Spleen (tissue), 11 donors: ENCODE results near the gene ATP6V0E1. TPM values are rescaled to one million over a fixed set of nuclear protein-coding genes. Genes with fewer than 3 reads are reported as not detected.

Experiments
- DNase-seq: peaks from one replicate; pipeline ENCODE4 v3.0.0-alpha.2; 2020
- H3K27ac ChIP-seq, 8 donors: fragments of 200-600 bp; sonication (generic) in 7 of 8; 1 replicate in 4 of 8; 2 replicates in 4 of 8; pipeline versions ENCODE4 v1.5.0 to v1.8.0; 2016 to 2021; ENCODE audit warnings: inconsistent platforms in 4 of 8, mild to moderate bottlenecking in 4 of 8, moderate library complexity in 1 of 8
- H3K27me3 ChIP-seq, 7 donors: fragments of 200-600 bp; sonication (generic) in 6 of 7; replicated peaks in 1 of 7; 1 replicate in 4 of 7; 2 replicates in 3 of 7; pipeline versions ENCODE4 v1.5.0 to v1.8.0; 2016 to 2021; ENCODE audit warnings: inconsistent platforms in 3 of 7, mild to moderate bottlenecking in 1 of 7
- H3K36me3 ChIP-seq, 6 donors: fragments of 200-600 bp; sonication (generic) in 5 of 6; 1 replicate in 4 of 6; 2 replicates in 2 of 6; pipeline versions ENCODE4 v1.5.0 to v1.8.0; 2016 to 2021; ENCODE audit warnings: inconsistent platforms in 2 of 6
- H3K4me1 ChIP-seq, 6 donors: fragments of 200-600 bp; sonication (generic) in 5 of 6; 1 replicate in 3 of 6; 2 replicates in 3 of 6; pipeline versions ENCODE4 v1.5.0 to v1.8.0; 2016 to 2021; ENCODE audit warnings: inconsistent platforms in 3 of 6
- H3K4me3 ChIP-seq, 8 donors: fragments of 200-600 bp; sonication (generic) in 7 of 8; 1 replicate in 4 of 8; 2 replicates in 4 of 8; pipeline versions ENCODE4 v1.5.0 to v1.8.0; 2016 to 2021; ENCODE audit warnings: inconsistent platforms in 4 of 8, mild to moderate bottlenecking in 4 of 8, moderate library complexity in 2 of 8
- H3K9me3 ChIP-seq, 8 donors: fragments of 200-600 bp; sonication (generic) in 7 of 8; 1 replicate in 4 of 8; 2 replicates in 4 of 8; pipeline versions ENCODE4 v1.5.0 to v1.8.0; 2016 to 2021; ENCODE audit warnings: inconsistent platforms in 4 of 8
- POLR2A ChIP-seq, 3 donors: fragments of 450-650 bp; IDR thresholded peaks; one replicate each; pipeline ENCODE4 v1.5.1; 2017; ENCODE audit warnings: antibody characterized with exemption in 3 of 3, mild to moderate bottlenecking in 1 of 3
- POLR2AphosphoS5 ChIP-seq, 3 donors: sonication (generic); formaldehyde crosslinking; IDR thresholded peaks; one replicate each; pipeline ENCODE4 v1.5.1; 2017; ENCODE audit warnings: antibody characterized with exemption in 3 of 3
- WGBS, 5 donors: extraction: QIAGEN DNeasy Blood & Tissue Kit in 3 of 5; methylation state at CpG; one replicate each; pipeline versions ENCODE4 v1.1.5 to v1.1.7; 2013 to 2018; 5-methylcytosine and 5-hydroxymethylcytosine counted together
- intact Hi-C: fragments of 100-400 bp; cut with DNase I; formaldehyde crosslinking; loops from one replicate; pipeline ENCODE4 v1.15.0; 2023; ENCODE audit warnings: low total_unique reads
- polyA plus RNA-seq, 3 donors: library from polyadenylated mRNA; stranded (reverse); fragments of 200-250 nt; gene quantifications; one replicate each; pipeline ENCODE4 v1.2.1, GENCODE V29; 2013
- total RNA-seq, 7 donors: library from RNA; depleted of rRNA in 3 of 7; stranded (reverse); fragments of >200 nt in 3 of 7; fragmentation: NEBNext Ultra II Directional in 4 of 7; extraction: Animal tissue kit (Norgen Biotek cat#: 25700) in 4 of 7; gene quantifications; one replicate each; pipeline versions ENCODE4 v1.1.0 to v1.2.1, GENCODE V29; 2016 to 2021
- TF ChIP-seq, protein P1 (sequence below), 11 experiments: fragments of 200-600 bp in 7 of 11; fragments of 450-650 bp in 4 of 11; sonication (generic) in 4 of 11; IDR thresholded peaks in 8 of 11; conservative IDR thresholded peaks in 3 of 11; 1 replicate in 7 of 11; 2 replicates in 4 of 11; pipeline versions ENCODE4 v1.4.0 to v1.8.0; 2016 to 2021; ENCODE audit warnings: antibody characterized with exemption in 11 of 11, inconsistent platforms in 4 of 11, mild to moderate bottlenecking in 1 of 11
- donor health status: healthy with polysubstance abuse.
- donor health status: DM: no; HTN: no; CAD: no; lungs with moderate emphysema.
- donor health status: DM: no; HTN: no; CAD: no.
- donor health status: Bipolar disorder and iron deficiency.
- donor health status: healthy.
- donor health status: DM: no; HTN: no; CAD: no.
- donor health status: DM: yes; HTN: yes; CAD: no.

ATP6V0E1 gene
- total and polyA plus RNA-seq, 10 donors, result 185 to 314 (median 212) TPM

DNA sequence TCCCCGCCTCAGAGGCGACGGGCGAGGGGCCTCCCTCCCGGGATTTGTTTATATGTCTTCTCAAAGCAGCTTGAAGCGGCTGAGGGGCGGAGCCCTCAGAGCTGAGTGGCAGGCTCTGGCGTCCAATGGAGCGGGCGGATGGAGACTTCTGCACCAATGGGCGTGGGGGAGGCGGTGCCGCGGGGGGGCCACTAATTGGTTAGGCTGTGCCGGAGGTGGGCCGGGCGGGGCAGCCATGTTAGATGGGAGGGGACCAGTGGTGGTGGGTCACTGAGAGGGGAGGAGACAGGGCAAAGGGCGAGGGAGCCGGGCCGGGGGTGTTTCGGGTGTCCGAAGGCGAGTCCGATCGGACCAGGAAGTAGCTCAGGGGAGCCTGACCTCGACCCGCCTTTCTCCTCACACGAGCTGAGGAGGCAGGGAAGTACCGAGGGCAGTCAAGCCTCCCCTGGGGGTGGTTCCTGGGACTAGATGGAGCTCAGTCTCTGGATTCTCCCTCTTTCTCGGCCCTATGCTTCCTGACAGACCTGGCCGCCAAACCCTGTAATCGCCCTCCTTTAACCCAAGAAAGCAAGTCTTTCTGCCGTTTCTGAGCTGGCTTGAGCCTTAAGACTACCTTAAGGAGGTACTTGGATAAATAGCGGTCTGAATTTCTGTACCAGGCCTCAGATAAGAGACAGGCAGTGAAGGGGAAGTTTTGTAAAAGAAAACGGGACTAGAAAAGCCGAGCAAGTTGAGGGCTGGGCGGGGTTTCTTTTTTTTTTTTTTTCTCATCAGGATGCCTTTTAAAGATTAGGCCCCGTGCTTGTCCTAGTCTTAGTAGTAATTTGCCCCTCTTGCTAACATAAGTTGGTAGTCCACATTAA lies 73.7 kb downstream of the ATP6V0E1 start:
- H3K4me1 ChIP-seq, result peaks cover 18 to 68% (median 55%) of the 10 kb centered on the region in 6 donors
- peaks cover 0 to 22% (median 2%) of the 10 kb centered on the region in 6 donors for H3K36me3 ChIP-seq
- DNase-seq, result peak; percentile 98
- TF ChIP-seq POLR2A (IDR thresholded peaks at IDR 0.05) (no peak), POLR2AphosphoS5 (IDR thresholded peaks at IDR 0.05) (peak; percentile 66 to 83 (median 75))
- TF ChIP-seq, protein P1, sequence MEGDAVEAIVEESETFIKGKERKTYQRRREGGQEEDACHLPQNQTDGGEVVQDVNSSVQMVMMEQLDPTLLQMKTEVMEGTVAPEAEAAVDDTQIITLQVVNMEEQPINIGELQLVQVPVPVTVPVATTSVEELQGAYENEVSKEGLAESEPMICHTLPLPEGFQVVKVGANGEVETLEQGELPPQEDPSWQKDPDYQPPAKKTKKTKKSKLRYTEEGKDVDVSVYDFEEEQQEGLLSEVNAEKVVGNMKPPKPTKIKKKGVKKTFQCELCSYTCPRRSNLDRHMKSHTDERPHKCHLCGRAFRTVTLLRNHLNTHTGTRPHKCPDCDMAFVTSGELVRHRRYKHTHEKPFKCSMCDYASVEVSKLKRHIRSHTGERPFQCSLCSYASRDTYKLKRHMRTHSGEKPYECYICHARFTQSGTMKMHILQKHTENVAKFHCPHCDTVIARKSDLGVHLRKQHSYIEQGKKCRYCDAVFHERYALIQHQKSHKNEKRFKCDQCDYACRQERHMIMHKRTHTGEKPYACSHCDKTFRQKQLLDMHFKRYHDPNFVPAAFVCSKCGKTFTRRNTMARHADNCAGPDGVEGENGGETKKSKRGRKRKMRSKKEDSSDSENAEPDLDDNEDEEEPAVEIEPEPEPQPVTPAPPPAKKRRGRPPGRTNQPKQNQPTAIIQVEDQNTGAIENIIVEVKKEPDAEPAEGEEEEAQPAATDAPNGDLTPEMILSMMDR (IDR thresholded peaks at IDR 0.05 in 8 of 11, conservative IDR thresholded peaks at IDR 0.05 in 3 of 11), result peak in 6 of 11 experiments; percentile 14 to 34 (median 20)
- H3K27me3 ChIP-seq, result no peaks in the 10 kb centered on the region
- H3K27ac ChIP-seq, result peak overlapping the region; percentile 89 to 100 (median 100)
- intact Hi-C loops, result no loop called here
- H3K9me3 ChIP-seq, result no peaks in the 10 kb centered on the region
- peak overlapping the region; percentile 97 to 100 (median 100) for H3K4me3 ChIP-seq
- 0 to 1% (median 0%) methylated on average over 23 to 38 of the region's 38 CpGs for WGBS, 5 donors

DNA sequence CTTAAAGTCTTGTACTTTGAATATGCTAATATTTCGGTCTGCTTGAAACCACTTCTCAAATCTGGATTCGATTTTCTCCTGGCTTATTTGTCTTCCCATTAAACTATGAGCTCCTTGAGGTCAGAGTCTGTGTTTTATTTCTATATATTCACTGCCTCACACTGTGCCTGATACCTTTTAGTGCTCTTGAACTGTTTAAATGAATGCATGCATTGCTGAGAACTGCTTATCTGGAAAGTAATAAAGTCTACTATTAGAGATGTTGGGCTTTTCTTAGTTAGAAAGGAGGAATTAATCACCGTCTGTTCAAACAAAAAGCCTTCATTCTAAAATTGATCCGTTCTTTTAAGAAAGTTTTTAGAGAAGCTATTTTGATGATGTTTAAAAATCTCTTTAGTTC lies 78.6 kb downstream of the ATP6V0E1 start:
- no peak for DNase-seq
- peaks cover 24 to 97% (median 82%) of the 10 kb centered on the region in 6 donors for H3K4me1 ChIP-seq
- H3K36me3 ChIP-seq, result peaks cover 0 to 26% (median 2%) of the 10 kb centered on the region in 6 donors
- H3K27ac ChIP-seq, result peak overlapping the region in 1 of 8 donors; percentile 1
- no peak overlapping the region for H3K4me3 ChIP-seq
- 75 to 86% (median 78%) methylated on average over 4 of the region's 4 CpGs for WGBS, 5 donors
- TF ChIP-seq POLR2A (IDR thresholded peaks at IDR 0.05), result no peak
- no peak for TF ChIP-seq POLR2AphosphoS5 (IDR thresholded peaks at IDR 0.05)
- TF ChIP-seq, protein P1 (IDR thresholded peaks at IDR 0.05 in 8 of 11, conservative IDR thresholded peaks at IDR 0.05 in 3 of 11), result no peak
- no peaks in the 10 kb centered on the region for H3K9me3 ChIP-seq
- H3K27me3 ChIP-seq, result no peaks in the 10 kb centered on the region
- intact Hi-C loops, result no loop called here

DNA sequence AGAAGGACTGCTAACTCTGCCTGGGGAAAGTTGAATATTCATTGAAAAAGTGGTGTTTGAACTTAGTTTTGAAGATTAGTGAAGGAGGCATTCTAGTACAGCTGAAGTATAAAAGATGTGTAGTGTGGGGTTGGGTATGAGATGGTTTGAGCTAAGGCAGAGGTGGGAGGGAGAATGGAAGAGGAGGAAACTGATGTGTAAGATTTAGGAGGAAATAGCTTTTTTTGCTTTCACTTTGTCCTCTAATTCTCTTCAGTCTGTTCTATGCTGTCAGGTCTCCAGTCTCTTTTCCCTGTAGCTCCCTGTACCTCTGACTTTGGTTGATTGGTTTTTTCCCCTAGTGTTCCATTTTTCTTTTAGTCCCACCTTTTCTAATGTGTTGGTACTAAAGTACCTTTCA lies 81.6 kb downstream of the ATP6V0E1 start:
- no peak overlapping the region for H3K4me3 ChIP-seq
- H3K4me1 ChIP-seq, result peaks cover 25 to 97% (median 74%) of the 10 kb centered on the region in 6 donors
- DNase-seq, result no peak
- no peaks in the 10 kb centered on the region for H3K27me3 ChIP-seq
- peaks cover 0 to 18% (median 2%) of the 10 kb centered on the region in 6 donors for H3K36me3 ChIP-seq
- no peaks in the 10 kb centered on the region for H3K9me3 ChIP-seq
- no peak for TF ChIP-seq POLR2A (IDR thresholded peaks at IDR 0.05)
- TF ChIP-seq POLR2AphosphoS5 (IDR thresholded peaks at IDR 0.05), result no peak
- TF ChIP-seq, protein P1 (IDR thresholded peaks at IDR 0.05 in 8 of 11, conservative IDR thresholded peaks at IDR 0.05 in 3 of 11), result no peak
- peak overlapping the region in 7 of 8 donors; percentile 17 to 71 (median 36) for H3K27ac ChIP-seq
- intact Hi-C loops, result no loop called here

DNA sequence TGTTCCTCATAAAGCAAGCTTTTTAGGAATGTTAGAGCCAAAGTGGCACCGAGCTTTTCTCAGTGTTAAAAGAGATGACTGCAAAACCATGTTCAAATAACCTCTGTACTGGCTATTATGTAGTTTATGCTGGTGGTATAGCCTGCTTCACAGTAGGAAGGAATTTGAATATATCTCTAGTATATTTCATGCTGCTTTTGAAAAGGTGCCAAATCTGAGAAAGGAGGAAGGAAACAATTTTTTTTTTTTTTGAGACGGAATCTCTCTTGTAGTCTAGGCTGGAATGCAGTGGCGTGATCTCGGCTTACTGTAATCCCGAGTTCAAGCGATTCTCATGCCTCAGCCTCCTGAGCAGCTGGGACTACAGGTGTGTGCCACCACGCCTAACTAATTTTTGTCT lies 86.1 kb downstream of the ATP6V0E1 start:
- Histone ChIP-seq H3K9me3 (no peaks in the 10 kb centered on the region), H3K4me3 (peak overlapping the region in 1 of 8 donors; percentile 23), H3K27ac (peak overlapping the region in 5 of 8 donors; percentile 29 to 48 (median 41)), H3K4me1 (peaks cover 25 to 98% (median 55%) of the 10 kb centered on the region in 6 donors), H3K36me3 (peaks cover 0 to 2% (median 0%) of the 10 kb centered on the region in 6 donors), H3K27me3 (no peaks in the 10 kb centered on the region)
- intact Hi-C loops, result no loop called here
- no peak for DNase-seq
- WGBS, 5 donors, result 20 to 42% (median 33%) methylated on average over 7 of the region's 7 CpGs
- TF ChIP-seq POLR2AphosphoS5 (IDR thresholded peaks at IDR 0.05) (no peak), POLR2A (IDR thresholded peaks at IDR 0.05) (no peak)
- TF ChIP-seq, protein P1 (IDR thresholded peaks at IDR 0.05 in 8 of 11, conservative IDR thresholded peaks at IDR 0.05 in 3 of 11), result no peak
